Hepatocyte (in vitro differentiated cells): ENCODE results near the gene VAC14.
A peak's percentile ranks its signal among the peaks of the same experiment; 100 is the strongest.

Source experiments
- EZH2 ChIP-seq: fragments of 200-600 bp; sonication (generic); IDR thresholded peaks from 2 replicates; pipeline ENCODE4 v1.6.1; 2016; ENCODE audit warnings: antibody characterized with exemption, mild to moderate bottlenecking, borderline replicate concordance
- TF ChIP-seq, protein P1 (sequence below): fragments of 200-600 bp; sonication (generic); IDR thresholded peaks from 2 replicates; pipeline ENCODE4 v1.5.1; 2016; ENCODE audit warnings: antibody characterized with exemption, mild to moderate bottlenecking; ENCODE audit not compliant: poor library complexity

DNA sequence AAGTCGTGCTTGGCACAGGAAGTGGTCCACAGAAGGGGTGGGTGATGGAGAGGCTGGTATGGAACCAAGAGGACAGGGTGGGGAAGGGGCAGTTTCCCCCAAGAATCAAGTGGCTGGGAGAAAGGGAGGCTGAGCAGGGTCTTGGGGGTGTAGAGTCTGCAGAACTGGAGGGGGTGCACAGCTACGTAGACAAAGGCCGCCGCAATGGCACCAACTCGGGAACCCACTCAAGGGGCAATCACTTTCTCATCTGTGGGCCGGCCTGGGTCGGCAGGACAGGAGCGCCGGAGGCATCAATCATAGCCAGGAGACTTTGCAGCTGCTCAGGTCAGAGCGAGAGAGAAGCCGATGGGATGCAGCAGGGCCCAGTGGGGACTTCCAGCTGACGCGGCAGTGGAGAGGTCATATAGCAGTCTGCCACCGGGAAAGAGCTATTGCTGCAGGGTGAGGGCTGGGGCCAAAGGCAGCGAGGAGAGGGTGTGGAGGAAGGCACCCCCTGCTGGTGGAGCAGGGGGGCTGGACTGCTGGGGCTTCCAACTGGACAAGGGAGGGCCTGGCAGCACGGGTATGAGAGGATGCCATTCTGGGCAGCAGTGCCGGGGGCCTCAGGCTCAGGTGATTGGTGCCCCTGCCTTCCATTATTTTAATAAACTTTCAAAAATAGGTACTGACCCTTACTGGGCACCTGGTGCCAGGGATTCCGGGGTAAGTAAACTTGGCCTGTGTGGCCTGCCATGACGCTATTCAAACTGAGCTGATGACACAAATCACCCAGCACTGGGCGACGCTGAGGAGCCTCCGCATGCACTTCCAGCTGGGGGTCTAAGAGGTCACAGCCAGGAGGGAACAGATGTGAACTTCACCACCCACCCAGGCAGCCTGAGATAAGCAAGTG is 62.6 kb downstream of the VAC14 start:
- TF ChIP-seq EZH2: no peak
- TF ChIP-seq, protein P1, sequence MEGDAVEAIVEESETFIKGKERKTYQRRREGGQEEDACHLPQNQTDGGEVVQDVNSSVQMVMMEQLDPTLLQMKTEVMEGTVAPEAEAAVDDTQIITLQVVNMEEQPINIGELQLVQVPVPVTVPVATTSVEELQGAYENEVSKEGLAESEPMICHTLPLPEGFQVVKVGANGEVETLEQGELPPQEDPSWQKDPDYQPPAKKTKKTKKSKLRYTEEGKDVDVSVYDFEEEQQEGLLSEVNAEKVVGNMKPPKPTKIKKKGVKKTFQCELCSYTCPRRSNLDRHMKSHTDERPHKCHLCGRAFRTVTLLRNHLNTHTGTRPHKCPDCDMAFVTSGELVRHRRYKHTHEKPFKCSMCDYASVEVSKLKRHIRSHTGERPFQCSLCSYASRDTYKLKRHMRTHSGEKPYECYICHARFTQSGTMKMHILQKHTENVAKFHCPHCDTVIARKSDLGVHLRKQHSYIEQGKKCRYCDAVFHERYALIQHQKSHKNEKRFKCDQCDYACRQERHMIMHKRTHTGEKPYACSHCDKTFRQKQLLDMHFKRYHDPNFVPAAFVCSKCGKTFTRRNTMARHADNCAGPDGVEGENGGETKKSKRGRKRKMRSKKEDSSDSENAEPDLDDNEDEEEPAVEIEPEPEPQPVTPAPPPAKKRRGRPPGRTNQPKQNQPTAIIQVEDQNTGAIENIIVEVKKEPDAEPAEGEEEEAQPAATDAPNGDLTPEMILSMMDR: peak; percentile 53
